HL-60 (cell line): Measurements from ENCODE around the gene AMZ2.
"Not testable (repeated sequence)": the region's sequence is repeated elsewhere in the genome, so short reads cannot be mapped to it uniquely, and the experiment has no call there.

ENCODE experiments used
- CTCF ChIP-seq: IDR thresholded peaks from one replicate; pipeline ENCODE4 v1.5.1; 2011; ENCODE audit warnings: low read length, control low read depth, inconsistent platforms; ENCODE audit not compliant: insufficient read depth
- POLR2AphosphoS5 ChIP-seq: IDR thresholded peaks from 2 replicates; pipeline ENCODE4 v1.6.1; 2012; ENCODE audit warnings: low read depth

- not testable (repeated sequence) for TF ChIP-seq CTCF, POLR2AphosphoS5
Measured at GRCh38 chr17:68209191-68209900, 38.5 kb upstream of the AMZ2 start.
